ENCODE results near the gene CAMTA1. TPM values are rescaled to one million over a fixed set of nuclear protein-coding genes. Genes with fewer than 3 reads are reported as not detected.
A peak's percentile ranks its signal among the peaks of the same experiment; 100 is the strongest.

CAMTA1 gene
- total RNA-seq, 1 donor from 2014 or later = 160 TPM

- no peak for TF ChIP-seq CTCF (IDR thresholded peaks at IDR 0.05; ENCODE audit: borderline replicate concordance)
- intact Hi-C loops (cut with micrococcal nuclease) = no loop called here
- Histone ChIP-seq H3K27ac (replicated peaks) (peak overlapping the region; percentile 87), H3K9me3 (replicated peaks) (peaks cover 2% of the 10 kb centered on the region), H3K36me3 (no peaks in the 10 kb centered on the region), H3K27me3 (ENCODE audit: low read depth) (no peaks in the 10 kb centered on the region), H3K4me1 (peaks cover 33% of the 10 kb centered on the region), H3K4me3 (peak overlapping the region; percentile 30)
- DNase-seq = no peak
Measured at GRCh38 chr1:7389906-7390603, 604.8 kb downstream of the CAMTA1 start.

- Histone ChIP-seq H3K4me1 (peaks cover 33% of the 10 kb centered on the region), H3K9me3 (replicated peaks) (peaks cover 8% of the 10 kb centered on the region), H3K27me3 (ENCODE audit: low read depth) (no peaks in the 10 kb centered on the region), H3K36me3 (no peaks in the 10 kb centered on the region), H3K27ac (replicated peaks) (peak overlapping the region; percentile 87), H3K4me3 (no peak overlapping the region)
- no peak for TF ChIP-seq CTCF (IDR thresholded peaks at IDR 0.05; ENCODE audit: borderline replicate concordance)
- DNase-seq = no peak
- intact Hi-C loops (cut with micrococcal nuclease) = no loop called here
Measured at GRCh38 chr1:7390604-7391000, 605.3 kb downstream of the CAMTA1 start.

- Histone ChIP-seq H3K27me3 (ENCODE audit: low read depth) (no peaks in the 10 kb centered on the region), H3K27ac (replicated peaks) (no peak overlapping the region), H3K4me1 (peaks cover 26% of the 10 kb centered on the region), H3K9me3 (replicated peaks) (peaks cover 19% of the 10 kb centered on the region), H3K36me3 (no peaks in the 10 kb centered on the region), H3K4me3 (no peak overlapping the region)
- intact Hi-C loops (cut with micrococcal nuclease) = no loop called here
- no peak for TF ChIP-seq CTCF (IDR thresholded peaks at IDR 0.05; ENCODE audit: borderline replicate concordance)
- DNase-seq = no peak
Measured at GRCh38 chr1:7393136-7393535, 607.9 kb downstream of the CAMTA1 start.

- Histone ChIP-seq H3K27ac (replicated peaks) (no peak overlapping the region), H3K9me3 (replicated peaks) (peaks cover 35% of the 10 kb centered on the region), H3K36me3 (no peaks in the 10 kb centered on the region), H3K27me3 (ENCODE audit: low read depth) (no peaks in the 10 kb centered on the region), H3K4me1 (peaks cover 5% of the 10 kb centered on the region), H3K4me3 (no peak overlapping the region)
- DNase-seq = no peak
- no peak for TF ChIP-seq CTCF (IDR thresholded peaks at IDR 0.05; ENCODE audit: borderline replicate concordance)
- intact Hi-C loops (cut with micrococcal nuclease) = no loop called here
Measured at GRCh38 chr1:7395251-7395650, 610.0 kb downstream of the CAMTA1 start.

GRCh38 chr1:7398982-7399381 lies 613.7 kb downstream of the CAMTA1 start:
- intact Hi-C loops (cut with micrococcal nuclease) = no loop called here
- Histone ChIP-seq H3K27ac (replicated peaks) (no peak overlapping the region), H3K4me1 (no peaks in the 10 kb centered on the region), H3K36me3 (no peaks in the 10 kb centered on the region), H3K27me3 (ENCODE audit: low read depth) (no peaks in the 10 kb centered on the region), H3K4me3 (no peak overlapping the region), H3K9me3 (replicated peaks) (peaks cover 42% of the 10 kb centered on the region)
- TF ChIP-seq CTCF (IDR thresholded peaks at IDR 0.05; ENCODE audit: borderline replicate concordance) = no peak
- DNase-seq = no peak

Measured in left ventricle myocardium inferior (tissue), 1 donor.